GM23338 (cell line): ENCODE results near the gene AMBRA1. TPM values are rescaled to one million over a fixed set of nuclear protein-coding genes. Genes with fewer than 3 reads are reported as not detected.

Experiments used
- ATAC-seq: fragments of 200-7000 bp; cut with Tn5 transposase; 3 replicates; pipeline ENCODE4 v1.9.1; 2020
- DNase-seq: peaks from one replicate; pipeline ENCODE4 v3.0.0-alpha.2; 2015; ENCODE audit warnings: low spot score
- H2AFZ ChIP-seq: fragments of 200-600 bp; sonication (generic); 2 replicates; pipeline ENCODE4 v1.8.0; 2016; ENCODE audit warnings: antibody characterized with exemption, mild to moderate bottlenecking, moderate library complexity
- H3F3A ChIP-seq: fragments of 200-600 bp; sonication (generic); replicated peaks from 2 replicates; pipeline ENCODE4 v1.8.0; 2017; ENCODE audit warnings: antibody characterized with exemption, mixed run types, low read depth
- H3K27ac ChIP-seq: fragments of 200-600 bp; sonication (generic); 2 replicates; pipeline ENCODE4 v1.6.1; 2016; ENCODE audit warnings: low read depth
- H3K27me3 ChIP-seq: fragments of 200-600 bp; sonication (generic); 2 replicates; pipeline ENCODE4 v1.8.0; 2016; ENCODE audit warnings: mild to moderate bottlenecking, mixed run types, moderate library complexity; ENCODE audit not compliant: insufficient read depth
- H3K36me3 ChIP-seq: fragments of 200-600 bp; sonication (generic); 2 replicates; pipeline ENCODE4 v1.8.0; 2016; ENCODE audit warnings: mild to moderate bottlenecking; ENCODE audit not compliant: insufficient read depth
- H3K4me1 ChIP-seq: fragments of 200-600 bp; sonication (generic); 2 replicates; pipeline ENCODE4 v1.8.0; 2016; ENCODE audit warnings: mild to moderate bottlenecking, moderate library complexity; ENCODE audit not compliant: insufficient read depth
- H3K4me2 ChIP-seq: fragments of 200-600 bp; sonication (generic); 2 replicates; pipeline ENCODE4 v1.7.1; 2017; ENCODE audit warnings: mixed run types
- H3K4me3 ChIP-seq: fragments of 200-600 bp; sonication (generic); 2 replicates; pipeline ENCODE4 v1.6.1; 2016; ENCODE audit warnings: mixed run types
- H3K79me2 ChIP-seq: fragments of 200-600 bp; sonication (generic); replicated peaks from 2 replicates; pipeline ENCODE4 v1.8.0; 2017; ENCODE audit warnings: mild to moderate bottlenecking; ENCODE audit not compliant: insufficient read depth
- H3K9me2 ChIP-seq: fragments of 200-600 bp; sonication (generic); 2 replicates; pipeline ENCODE4 v1.8.0; 2017; ENCODE audit not compliant: insufficient read depth
- H4K20me1 ChIP-seq: fragments of 200-600 bp; sonication (generic); replicated peaks from 2 replicates; pipeline ENCODE4 v1.8.0; 2017; ENCODE audit warnings: mild to moderate bottlenecking; ENCODE audit not compliant: insufficient read depth
- H3K27ac Mint-ChIP-seq: 2 replicates; pipeline ENCODE4 v1.8.0; 2020; ENCODE audit warnings: inconsistent platforms, mild to moderate bottlenecking, moderate library complexity, mixed read lengths
- H3K27me3 Mint-ChIP-seq: 3 replicates; pipeline ENCODE4 v1.8.0; 2022; ENCODE audit warnings: low read depth, mild to moderate bottlenecking, moderate library complexity, mixed read lengths, inconsistent platforms; ENCODE audit not compliant: insufficient read depth, poor library complexity
- H3K36me3 Mint-ChIP-seq: 3 replicates; pipeline ENCODE4 v1.8.0; 2021; ENCODE audit warnings: low read depth, mild to moderate bottlenecking, inconsistent platforms, moderate library complexity, mixed read lengths
- H3K4me1 Mint-ChIP-seq: 3 replicates; pipeline ENCODE4 v1.8.0; 2020; ENCODE audit warnings: mild to moderate bottlenecking, inconsistent platforms, mixed read lengths
- H3K4me3 Mint-ChIP-seq: 3 replicates; pipeline ENCODE4 v1.8.0; 2021; ENCODE audit warnings: moderate library complexity, mild to moderate bottlenecking, inconsistent platforms, mixed read lengths
- H3K9me3 Mint-ChIP-seq: 3 replicates; pipeline ENCODE4 v1.8.0; 2020; ENCODE audit warnings: moderate library complexity, mild to moderate bottlenecking, inconsistent platforms, mixed read lengths
- CREB1 ChIP-seq: fragments of 250-450 bp; sonication (Bioruptor Pico); IDR thresholded peaks from 2 replicates; pipeline ENCODE4 v1.5.0; 2020; ENCODE audit warnings: low read depth, mild to moderate bottlenecking, moderate library complexity
- EZH2 ChIP-seq: fragments of 200-600 bp; sonication (generic); IDR thresholded peaks from one replicate; pipeline ENCODE4 v1.8.0; 2017; ENCODE audit warnings: antibody characterized with exemption, mild to moderate bottlenecking, low read depth; ENCODE audit not compliant: unreplicated experiment
- EZH2phosphoT487 ChIP-seq: fragments of 200-600 bp; sonication (generic); IDR thresholded peaks from one replicate; pipeline ENCODE4 v1.8.1; 2018; ENCODE audit warnings: antibody characterized with exemption; ENCODE audit not compliant: unreplicated experiment
- POLR2AphosphoS5 ChIP-seq: IDR thresholded peaks from 2 replicates; pipeline ENCODE4 v1.6.1; 2016; ENCODE audit warnings: antibody characterized with exemption, low read depth
- STAT1 ChIP-seq: IDR thresholded peaks from one replicate; pipeline ENCODE4 v1.6.1; 2016; ENCODE audit warnings: antibody characterized with exemption; ENCODE audit not compliant: unreplicated experiment
- ZNF114 ChIP-seq: fragments of 250-450 bp; sonication (Bioruptor Pico); IDR thresholded peaks from 2 replicates; pipeline ENCODE4 v1.5.0; 2020; ENCODE audit warnings: mild to moderate bottlenecking, moderate library complexity
- ZNF331 ChIP-seq: fragments of 250-450 bp; sonication (Bioruptor Pico); IDR thresholded peaks from 2 replicates; pipeline ENCODE4 v1.5.0; 2020; ENCODE audit warnings: low read depth, mild to moderate bottlenecking, moderate library complexity
- polyA plus RNA-seq: library from polyadenylated mRNA; unstranded; fragments of >200 nt; fragmentation: Nextera tagmentation; extraction: Ambion mirVana; gene quantifications from 2 replicates; pipeline ENCODE4 v1.2.1, GENCODE V29; 2016
- total RNA-seq: library from RNA; depleted of rRNA; stranded (reverse); fragments of >200 nt; shearing (Covaris generic); gene quantifications from 2 replicates; pipeline ENCODE4 v1.2.3, GENCODE V29; 2014
- TF ChIP-seq, protein P1 (sequence below): fragments of 250-450 bp; sonication (Bioruptor Pico); IDR thresholded peaks from 2 replicates; pipeline ENCODE4 v1.5.0; 2020; ENCODE audit warnings: mild to moderate bottlenecking, moderate library complexity
- TF ChIP-seq, protein P2 (sequence below): IDR thresholded peaks from 2 replicates; pipeline ENCODE4 v1.6.1; 2016; ENCODE audit warnings: antibody characterized with exemption
- TF ChIP-seq, protein P3 (sequence below): IDR thresholded peaks from one replicate; pipeline ENCODE4 v1.6.1; 2018; ENCODE audit warnings: antibody characterized with exemption; ENCODE audit not compliant: unreplicated experiment

AMBRA1 gene
- total and polyA plus RNA-seq, 2 experiments from 2014 or later: 8.3 to 34.8 TPM

DNA sequence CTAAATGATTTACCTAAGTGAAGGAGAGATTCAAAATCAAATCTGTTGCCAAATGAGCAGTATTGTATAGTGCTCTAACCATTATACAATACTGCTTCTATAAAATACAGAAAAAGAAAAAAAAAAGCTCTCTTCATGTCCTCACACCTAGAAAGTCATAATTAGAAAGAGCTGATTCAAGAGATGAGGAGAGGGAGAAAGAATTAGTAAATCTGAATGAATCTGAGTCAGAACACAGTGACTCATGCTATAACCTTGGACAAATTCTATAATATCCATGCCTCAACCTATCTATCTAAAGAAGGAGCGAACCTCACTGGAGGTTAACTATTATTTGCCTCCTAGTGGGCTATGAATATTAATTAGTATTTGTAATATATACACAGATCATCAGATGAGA lies 29.4 kb downstream of the AMBRA1 start:
- Histone ChIP-seq H3K4me1 (peaks cover 4% of the 10 kb centered on the region; the same call in 1 of the 2 replicates), H3F3A (no peaks in the 10 kb centered on the region), H4K20me1 (peaks cover 30% of the 10 kb centered on the region), H2AFZ (no peak overlapping the region), H3K79me2 (peaks cover 95% of the 10 kb centered on the region), H3K9me2 (no peaks in the 10 kb centered on the region), H3K27me3 (no peaks in the 10 kb centered on the region), H3K4me2 (no peak overlapping the region), H3K27ac (no peak overlapping the region), H3K36me3 (no peaks in the 10 kb centered on the region), H3K4me3 (no peak overlapping the region)
- no peak overlapping the region for H3K4me3 Mint-ChIP-seq
- DNase-seq (no peak), ATAC-seq (no peak)
- TF ChIP-seq STAT1 (no peak), CREB1 (no peak), EZH2 (no peak), ZNF331 (CRISPR knock-in tag) (no peak), POLR2AphosphoS5 (no peak), EZH2phosphoT487 (no peak), ZNF114 (no peak)
- TF ChIP-seq, protein P1, sequence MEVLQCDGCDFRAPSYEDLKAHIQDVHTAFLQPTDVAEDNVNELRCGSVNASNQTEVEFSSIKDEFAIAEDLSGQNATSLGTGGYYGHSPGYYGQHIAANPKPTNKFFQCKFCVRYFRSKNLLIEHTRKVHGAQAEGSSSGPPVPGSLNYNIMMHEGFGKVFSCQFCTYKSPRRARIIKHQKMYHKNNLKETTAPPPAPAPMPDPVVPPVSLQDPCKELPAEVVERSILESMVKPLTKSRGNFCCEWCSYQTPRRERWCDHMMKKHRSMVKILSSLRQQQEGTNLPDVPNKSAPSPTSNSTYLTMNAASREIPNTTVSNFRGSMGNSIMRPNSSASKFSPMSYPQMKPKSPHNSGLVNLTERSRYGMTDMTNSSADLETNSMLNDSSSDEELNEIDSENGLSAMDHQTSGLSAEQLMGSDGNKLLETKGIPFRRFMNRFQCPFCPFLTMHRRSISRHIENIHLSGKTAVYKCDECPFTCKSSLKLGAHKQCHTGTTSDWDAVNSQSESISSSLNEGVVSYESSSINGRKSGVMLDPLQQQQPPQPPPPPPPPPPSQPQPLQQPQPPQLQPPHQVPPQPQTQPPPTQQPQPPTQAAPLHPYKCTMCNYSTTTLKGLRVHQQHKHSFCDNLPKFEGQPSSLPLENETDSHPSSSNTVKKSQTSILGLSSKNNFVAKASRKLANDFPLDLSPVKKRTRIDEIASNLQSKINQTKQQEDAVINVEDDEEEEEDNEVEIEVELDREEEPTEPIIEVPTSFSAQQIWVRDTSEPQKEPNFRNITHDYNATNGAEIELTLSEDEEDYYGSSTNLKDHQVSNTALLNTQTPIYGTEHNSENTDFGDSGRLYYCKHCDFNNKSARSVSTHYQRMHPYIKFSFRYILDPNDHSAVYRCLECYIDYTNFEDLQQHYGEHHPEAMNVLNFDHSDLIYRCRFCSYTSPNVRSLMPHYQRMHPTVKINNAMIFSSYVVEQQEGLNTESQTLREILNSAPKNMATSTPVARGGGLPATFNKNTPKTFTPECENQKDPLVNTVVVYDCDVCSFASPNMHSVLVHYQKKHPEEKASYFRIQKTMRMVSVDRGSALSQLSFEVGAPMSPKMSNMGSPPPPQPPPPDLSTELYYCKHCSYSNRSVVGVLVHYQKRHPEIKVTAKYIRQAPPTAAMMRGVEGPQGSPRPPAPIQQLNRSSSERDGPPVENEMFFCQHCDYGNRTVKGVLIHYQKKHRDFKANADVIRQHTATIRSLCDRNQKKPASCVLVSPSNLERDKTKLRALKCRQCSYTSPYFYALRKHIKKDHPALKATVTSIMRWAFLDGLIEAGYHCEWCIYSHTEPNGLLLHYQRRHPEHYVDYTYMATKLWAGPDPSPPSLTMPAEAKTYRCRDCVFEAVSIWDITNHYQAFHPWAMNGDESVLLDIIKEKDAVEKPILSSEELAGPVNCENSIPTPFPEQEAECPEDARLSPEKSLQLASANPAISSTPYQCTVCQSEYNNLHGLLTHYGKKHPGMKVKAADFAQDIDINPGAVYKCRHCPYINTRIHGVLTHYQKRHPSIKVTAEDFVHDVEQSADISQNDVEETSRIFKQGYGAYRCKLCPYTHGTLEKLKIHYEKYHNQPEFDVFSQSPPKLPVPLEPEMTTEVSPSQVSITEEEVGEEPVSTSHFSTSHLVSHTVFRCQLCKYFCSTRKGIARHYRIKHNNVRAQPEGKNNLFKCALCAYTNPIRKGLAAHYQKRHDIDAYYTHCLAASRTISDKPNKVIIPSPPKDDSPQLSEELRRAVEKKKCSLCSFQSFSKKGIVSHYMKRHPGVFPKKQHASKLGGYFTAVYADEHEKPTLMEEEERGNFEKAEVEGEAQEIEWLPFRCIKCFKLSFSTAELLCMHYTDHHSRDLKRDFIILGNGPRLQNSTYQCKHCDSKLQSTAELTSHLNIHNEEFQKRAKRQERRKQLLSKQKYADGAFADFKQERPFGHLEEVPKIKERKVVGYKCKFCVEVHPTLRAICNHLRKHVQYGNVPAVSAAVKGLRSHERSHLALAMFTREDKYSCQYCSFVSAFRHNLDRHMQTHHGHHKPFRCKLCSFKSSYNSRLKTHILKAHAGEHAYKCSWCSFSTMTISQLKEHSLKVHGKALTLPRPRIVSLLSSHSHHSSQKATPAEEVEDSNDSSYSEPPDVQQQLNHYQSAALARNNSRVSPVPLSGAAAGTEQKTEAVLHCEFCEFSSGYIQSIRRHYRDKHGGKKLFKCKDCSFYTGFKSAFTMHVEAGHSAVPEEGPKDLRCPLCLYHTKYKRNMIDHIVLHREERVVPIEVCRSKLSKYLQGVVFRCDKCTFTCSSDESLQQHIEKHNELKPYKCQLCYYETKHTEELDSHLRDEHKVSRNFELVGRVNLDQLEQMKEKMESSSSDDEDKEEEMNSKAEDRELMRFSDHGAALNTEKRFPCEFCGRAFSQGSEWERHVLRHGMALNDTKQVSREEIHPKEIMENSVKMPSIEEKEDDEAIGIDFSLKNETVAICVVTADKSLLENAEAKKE (CRISPR knock-in tag): no peak
- TF ChIP-seq, protein P2, sequence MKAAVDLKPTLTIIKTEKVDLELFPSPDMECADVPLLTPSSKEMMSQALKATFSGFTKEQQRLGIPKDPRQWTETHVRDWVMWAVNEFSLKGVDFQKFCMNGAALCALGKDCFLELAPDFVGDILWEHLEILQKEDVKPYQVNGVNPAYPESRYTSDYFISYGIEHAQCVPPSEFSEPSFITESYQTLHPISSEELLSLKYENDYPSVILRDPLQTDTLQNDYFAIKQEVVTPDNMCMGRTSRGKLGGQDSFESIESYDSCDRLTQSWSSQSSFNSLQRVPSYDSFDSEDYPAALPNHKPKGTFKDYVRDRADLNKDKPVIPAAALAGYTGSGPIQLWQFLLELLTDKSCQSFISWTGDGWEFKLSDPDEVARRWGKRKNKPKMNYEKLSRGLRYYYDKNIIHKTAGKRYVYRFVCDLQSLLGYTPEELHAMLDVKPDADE: no peak
- TF ChIP-seq, protein P3, sequence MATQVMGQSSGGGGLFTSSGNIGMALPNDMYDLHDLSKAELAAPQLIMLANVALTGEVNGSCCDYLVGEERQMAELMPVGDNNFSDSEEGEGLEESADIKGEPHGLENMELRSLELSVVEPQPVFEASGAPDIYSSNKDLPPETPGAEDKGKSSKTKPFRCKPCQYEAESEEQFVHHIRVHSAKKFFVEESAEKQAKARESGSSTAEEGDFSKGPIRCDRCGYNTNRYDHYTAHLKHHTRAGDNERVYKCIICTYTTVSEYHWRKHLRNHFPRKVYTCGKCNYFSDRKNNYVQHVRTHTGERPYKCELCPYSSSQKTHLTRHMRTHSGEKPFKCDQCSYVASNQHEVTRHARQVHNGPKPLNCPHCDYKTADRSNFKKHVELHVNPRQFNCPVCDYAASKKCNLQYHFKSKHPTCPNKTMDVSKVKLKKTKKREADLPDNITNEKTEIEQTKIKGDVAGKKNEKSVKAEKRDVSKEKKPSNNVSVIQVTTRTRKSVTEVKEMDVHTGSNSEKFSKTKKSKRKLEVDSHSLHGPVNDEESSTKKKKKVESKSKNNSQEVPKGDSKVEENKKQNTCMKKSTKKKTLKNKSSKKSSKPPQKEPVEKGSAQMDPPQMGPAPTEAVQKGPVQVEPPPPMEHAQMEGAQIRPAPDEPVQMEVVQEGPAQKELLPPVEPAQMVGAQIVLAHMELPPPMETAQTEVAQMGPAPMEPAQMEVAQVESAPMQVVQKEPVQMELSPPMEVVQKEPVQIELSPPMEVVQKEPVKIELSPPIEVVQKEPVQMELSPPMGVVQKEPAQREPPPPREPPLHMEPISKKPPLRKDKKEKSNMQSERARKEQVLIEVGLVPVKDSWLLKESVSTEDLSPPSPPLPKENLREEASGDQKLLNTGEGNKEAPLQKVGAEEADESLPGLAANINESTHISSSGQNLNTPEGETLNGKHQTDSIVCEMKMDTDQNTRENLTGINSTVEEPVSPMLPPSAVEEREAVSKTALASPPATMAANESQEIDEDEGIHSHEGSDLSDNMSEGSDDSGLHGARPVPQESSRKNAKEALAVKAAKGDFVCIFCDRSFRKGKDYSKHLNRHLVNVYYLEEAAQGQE: no peak
- H3K9me3 Mint-ChIP-seq: no peaks in the 10 kb centered on the region; the same call in 2 of the 3 replicates
- no peak overlapping the region for H3K27ac Mint-ChIP-seq
- peaks cover 2% of the 10 kb centered on the region; the same call in 1 of the 3 replicates for H3K4me1 Mint-ChIP-seq
- H3K36me3 Mint-ChIP-seq: no peaks in the 10 kb centered on the region
- H3K27me3 Mint-ChIP-seq: no peaks in the 10 kb centered on the region
